HG02759 (cell line): ENCODE measurements around the gene POP7.
"Not testable (repeated sequence)": the region's sequence is repeated elsewhere in the genome, so short reads cannot be mapped to it uniquely, and the experiment has no call there.

Experiments
- ATAC-seq: cut with Tn5 transposase; IDR thresholded peaks from one replicate; pipeline ENCODE4 v1.9.1; 2021; ENCODE audit warnings: mild to moderate bottlenecking, moderate library complexity; ENCODE audit not compliant: unreplicated experiment

Gene POP7

DNA sequence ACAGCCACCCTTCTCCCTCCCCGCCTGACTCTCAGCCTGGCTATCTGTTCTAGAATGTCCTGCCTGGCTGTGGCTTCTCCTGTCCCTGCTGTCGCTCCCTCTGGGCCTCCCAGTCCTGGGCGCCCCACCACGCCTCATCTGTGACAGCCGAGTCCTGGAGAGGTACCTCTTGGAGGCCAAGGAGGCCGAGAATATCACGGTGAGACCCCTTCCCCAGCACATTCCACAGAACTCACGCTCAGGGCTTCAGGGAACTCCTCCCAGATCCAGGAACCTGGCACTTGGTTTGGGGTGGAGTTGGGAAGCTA, 15.5 kb downstream of the POP7 start:
- ATAC-seq, result no peak

DNA sequence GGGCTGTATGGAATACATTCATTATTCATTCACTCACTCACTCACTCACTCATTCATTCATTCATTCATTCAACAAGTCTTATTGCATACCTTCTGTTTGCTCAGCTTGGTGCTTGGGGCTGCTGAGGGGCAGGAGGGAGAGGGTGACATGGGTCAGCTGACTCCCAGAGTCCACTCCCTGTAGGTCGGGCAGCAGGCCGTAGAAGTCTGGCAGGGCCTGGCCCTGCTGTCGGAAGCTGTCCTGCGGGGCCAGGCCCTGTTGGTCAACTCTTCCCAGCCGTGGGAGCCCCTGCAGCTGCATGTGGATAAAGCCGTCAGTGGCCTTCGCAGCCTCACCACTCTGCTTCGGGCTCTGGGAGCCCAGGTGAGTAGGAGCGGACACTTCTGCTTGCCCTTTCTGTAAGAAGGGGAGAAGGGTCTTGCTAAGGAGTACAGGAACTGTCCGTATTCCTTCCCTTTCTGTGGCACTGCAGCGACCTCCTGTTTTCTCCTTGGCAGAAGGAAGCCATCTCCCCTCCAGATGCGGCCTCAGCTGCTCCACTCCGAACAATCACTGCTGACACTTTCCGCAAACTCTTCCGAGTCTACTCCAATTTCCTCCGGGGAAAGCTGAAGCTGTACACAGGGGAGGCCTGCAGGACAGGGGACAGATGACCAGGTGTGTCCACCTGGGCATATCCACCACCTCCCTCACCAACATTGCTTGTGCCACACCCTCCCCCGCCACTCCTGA, 16.7 kb downstream of the POP7 start:
- ATAC-seq, result no peak

DNA sequence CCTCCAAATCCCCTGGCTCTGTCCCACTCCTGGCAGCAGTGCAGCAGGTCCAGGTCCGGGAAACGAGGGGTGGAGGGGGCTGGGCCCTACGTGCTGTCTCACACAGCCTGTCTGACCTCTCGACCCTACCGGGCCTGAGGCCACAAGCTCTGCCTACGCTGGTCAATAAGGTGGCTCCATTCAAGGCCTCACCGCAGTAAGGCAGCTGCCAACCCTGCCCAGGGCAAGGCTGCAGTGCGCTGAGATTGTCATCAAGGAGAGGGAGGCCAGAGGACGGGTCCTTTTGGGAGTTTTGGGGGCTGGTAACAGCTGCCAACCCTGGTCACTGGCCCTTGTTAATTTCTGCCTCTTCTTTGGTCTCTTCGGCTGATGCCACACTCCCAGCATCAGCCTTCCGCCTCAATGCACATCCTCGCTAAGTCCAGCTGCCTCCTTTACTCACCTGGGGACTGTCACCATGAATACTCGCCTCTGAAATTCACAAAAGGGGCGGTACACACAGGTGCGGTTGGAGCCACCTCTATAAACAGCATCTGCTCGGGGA, 17.9 kb downstream of the POP7 start:
- no peak for ATAC-seq

DNA sequence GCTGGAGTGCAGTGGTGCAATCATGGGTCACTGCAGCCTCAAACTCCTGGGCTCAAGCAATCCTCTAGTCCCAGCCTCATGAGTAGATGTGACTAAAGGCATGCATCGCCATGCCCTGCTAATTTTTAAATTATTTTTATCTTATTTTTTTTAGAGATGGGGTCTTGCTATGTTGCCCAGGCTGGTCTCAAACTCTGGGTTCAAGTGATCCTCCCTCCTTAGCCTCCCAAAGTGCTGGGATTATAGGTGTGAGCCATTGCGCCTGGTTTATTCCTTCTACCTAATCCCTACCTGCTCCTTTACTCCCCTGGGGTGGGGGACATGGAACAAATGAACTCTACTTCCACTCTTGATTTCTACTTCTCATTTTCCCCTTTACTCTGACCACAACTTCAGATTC, 18.4 kb downstream of the POP7 start:
- not testable (repeated sequence) for ATAC-seq

DNA sequence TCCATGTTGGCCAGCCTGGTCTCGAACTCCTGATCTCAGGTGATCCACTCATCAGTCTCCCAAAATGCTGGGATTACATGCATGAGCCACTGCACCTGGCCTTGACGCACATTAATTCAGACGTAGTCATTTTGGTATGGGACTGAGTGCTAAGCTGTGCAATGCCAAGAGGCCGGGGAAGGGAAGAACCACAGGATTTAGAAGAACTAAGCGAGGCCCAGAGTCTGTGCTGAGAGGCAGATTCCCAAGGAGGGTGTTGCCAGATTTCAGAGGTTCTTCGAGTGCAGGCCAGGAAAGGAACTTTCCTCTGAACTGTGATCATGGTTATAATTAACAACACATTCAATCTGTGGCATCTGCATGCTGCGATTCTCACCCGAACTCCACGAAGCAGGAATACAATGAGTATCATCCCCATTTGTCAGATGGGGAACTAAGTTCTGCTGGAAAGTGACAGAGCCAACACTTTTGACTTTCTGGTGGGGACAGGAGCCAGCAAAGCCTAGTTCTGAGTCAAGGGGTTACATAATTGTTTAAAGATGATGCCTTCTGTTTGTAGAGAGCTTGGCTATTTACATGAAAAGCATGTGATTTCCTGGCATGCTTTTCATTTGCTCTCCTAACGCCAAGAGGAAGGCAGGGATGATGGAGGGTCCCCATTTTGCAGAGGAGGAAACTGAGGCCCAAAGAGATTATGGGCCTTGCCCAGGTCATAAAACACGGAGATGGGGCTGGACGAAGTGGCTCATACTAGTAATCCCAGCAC, 21.3 kb downstream of the POP7 start:
- ATAC-seq, result no peak

DNA sequence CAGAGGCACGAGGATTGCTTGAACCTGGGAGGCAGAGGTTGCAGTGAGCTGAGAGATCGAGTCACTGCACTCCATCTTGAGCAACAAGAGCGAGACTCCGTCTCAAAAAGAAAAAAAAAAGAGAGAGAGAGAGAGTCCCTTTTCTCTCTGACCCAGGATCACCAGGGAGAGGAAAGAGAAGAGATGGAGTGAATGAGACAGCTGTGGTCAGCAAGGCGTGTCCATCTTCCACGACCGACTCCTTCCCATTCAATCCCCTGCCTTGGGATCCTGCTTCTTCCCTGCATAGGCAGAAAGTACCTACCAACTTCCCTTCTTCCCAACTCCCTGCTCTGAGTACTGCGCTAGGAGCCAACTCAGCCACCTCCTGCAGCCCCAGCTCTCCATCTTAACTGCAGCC, 22.3 kb downstream of the POP7 start:
- no peak for ATAC-seq

DNA sequence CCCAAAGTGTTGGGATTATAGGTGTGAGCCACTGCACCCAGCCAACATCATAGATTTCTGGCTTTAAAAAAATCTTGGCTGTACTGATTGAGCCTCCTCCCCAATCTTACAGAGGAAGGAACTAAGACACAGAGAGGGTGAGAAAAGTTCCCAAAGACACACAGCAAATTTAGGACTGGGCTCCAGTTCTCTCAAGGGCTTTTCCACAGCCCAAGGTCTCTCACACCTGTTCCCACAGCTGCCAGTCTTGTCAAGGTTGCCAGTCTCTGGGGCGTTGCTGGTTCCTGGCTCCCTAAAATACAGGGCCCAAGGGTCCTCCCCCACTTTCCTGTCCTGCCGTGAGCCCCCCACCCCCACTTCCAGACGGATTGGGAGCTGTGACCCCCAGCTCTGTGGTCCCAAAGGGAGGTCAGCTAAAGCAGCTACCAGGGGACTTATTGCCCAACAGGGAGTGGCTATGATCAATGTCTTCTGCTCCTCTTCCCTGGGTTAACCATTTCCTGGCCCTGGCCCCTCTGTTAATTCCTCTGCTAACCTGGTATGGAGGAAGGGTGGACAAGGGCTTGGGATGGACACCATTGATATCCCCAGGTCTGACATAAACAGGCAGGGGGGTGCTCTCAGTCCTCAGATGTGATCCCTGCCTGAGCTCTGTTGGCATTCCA, 24.3 kb downstream of the POP7 start:
- no peak for ATAC-seq

DNA sequence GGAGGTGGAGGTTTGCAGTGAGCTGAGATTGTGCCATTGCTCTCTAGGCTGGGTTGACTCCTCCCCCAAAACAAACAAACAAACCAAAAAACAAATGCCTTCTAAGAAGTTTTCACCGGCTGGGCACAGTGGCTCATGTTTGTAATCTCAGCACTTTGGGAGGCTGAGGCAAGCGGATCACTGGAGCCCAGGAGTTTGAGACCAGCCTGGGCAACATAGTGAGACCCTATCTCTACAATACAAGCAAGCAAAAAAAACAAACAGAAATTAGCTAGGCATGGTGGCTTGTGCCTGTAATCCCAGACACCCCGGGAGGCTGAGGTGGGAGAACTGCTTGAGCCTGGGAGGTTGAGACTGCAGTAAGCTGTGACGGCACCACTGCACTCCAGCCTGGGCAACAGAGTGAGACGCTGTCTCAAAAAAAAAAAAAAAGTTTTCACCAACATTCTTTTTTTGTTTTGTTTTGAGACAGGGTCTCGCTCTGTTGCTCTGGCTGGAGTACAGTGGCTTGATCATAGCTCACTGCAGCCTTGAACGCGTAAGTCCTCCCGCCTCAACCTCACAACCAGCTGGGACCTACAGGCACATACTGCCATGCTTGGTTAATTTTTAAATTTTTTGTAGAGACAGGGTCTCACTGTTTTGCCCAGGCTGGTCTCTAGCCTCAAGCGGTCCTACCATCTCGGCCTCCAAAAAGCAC, 26.2 kb downstream of the POP7 start:
- no peak for ATAC-seq

DNA sequence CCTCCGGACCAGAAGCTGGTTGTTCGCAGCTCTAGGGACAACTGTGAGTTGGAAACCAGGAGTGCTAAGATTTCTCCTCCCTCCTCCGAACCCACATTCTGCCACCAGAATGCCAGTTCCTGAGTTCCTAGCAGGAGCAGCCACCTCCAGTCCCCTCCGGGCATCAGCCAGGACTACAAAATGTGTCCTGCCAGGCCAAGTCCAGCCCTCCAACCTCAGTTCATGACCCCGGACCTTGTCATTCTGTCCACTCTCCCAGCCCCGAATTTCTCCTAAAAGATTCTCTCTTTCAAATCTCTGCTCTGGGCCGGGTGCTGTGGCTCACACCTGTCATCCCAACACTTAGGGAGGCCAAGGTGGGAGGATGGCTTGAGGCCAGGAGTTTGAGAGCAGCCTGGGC, 29.8 kb downstream of the POP7 start:
- no peak for ATAC-seq

DNA sequence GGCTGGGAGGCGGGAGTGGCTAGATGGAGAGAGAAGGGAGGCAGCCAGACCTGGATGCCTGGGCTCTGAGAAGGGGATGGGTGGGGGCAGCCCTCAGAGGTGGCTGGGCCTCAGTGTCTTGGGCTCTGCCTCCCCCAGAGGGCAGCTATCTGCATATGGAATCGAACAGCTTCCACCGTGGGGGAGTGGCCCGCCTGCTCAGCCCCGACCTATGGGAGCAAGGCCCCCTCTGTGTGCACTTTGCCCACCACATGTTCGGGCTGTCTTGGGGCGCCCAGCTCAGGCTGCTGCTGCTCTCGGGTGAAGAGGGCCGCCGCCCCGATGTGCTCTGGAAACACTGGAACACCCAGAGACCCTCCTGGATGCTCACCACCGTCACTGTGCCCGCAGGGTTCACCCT, 30.8 kb downstream of the POP7 start:
- ATAC-seq, result no peak

DNA sequence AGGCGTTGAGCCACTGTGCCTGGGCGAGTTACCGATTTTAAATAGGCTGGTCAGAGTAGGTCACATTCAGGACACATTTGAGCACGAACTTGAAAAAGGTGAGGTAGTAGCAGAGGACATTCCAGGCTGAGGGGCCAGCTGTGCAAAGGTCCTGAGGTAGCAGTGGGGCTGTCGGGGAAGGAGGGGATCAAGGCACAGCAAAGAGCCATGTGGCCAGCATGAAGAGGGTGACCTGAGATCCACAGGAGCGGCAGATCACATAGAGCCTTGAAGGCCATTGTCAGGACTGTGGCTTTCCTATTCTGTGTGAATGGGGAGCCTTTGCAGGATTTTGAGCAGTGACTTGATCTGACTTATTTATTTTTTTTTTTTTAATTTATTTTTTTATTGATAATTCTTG, 34.0 kb downstream of the POP7 start:
- ATAC-seq, result no peak

DNA sequence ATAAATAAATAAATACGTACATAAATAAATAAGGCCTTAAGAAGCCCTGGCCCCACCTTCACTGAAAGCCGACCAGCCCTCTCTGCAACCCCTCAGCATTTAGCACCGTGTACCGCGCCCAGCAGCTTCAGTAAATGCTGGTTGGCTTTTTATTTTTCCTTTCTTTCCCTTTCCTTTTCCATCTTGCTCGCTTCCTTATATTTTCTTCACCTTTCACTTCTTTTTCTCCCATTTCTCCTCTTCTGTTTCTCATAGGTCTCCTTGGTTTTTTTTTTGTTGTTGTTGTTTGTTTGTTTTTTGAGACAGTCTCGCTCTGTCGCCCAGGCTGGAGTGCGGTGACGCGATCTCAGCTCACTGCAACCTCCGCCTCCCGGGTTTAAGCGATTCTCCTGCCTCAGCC, 38.7 kb downstream of the POP7 start:
- ATAC-seq, result no peak

DNA sequence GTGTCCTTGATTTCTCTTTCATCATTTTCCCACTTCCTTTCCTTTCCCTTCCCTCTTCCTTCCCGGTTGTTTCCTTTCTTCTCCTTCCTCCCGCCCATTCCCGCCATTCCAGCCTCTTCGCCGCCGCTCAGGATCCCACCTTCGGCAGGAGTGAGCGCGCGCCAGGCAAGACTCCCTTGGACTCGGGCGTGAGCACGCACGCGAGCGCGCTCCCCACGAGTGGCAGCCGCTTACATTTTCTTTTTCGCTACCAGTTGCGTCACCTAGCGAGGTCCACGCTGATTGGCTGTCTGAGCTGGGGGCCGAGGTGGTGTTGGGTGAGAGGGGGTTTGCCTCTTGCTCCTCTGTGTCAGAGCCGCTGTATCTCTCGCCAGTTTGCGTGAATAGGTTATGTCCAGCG, 39.3 kb downstream of the POP7 start:
- ATAC-seq, result no peak

DNA sequence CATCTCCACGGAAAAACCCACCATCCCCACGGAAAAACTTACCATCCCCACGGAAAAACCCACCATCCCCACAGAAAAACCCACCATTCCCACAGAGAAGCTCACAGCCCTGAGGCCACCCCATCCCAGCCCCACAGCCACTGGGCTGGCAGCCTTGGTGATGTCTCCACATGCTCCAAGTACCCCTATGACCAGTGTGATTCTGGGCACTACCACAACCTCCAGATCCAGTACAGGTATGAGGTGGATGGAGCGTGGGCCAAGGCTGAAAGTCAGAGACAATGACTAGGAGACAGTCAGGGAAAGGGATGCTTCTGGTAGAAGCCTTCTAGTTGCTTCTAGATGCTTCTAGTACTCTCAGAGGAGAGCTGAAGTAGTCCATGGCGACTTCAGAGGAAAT, 47.1 kb downstream of the POP7 start:
- no peak for ATAC-seq

DNA sequence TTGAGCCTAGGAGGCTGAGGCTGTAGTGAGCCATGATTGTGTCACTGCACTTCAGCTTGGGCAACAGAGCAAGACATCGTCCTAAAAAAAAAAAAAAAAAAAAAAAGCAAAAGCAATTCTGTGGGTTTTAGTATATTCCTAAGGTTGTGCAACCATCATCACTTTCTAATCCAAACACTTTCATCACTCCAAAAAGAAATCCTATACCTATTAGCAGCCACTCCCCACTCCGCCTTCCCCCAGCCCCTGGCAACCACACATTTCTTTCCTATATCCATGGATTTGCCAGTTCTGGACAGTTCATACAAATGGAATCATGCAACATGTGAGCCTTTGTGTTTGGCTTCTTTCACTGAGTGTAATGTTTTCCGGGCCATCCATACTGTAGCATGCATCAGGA, 47.8 kb downstream of the POP7 start:
- ATAC-seq, result no peak
